A172 (cell line): Measurements from ENCODE around the gene PIPOX. TPM values are rescaled to one million over a fixed set of nuclear protein-coding genes. Genes with fewer than 3 reads are reported as not detected.

Experiments used
- DNase-seq: peaks from one replicate; pipeline ENCODE4 v3.0.0-alpha.2; 2015; ENCODE audit warnings: low spot score
- total RNA-seq: library from RNA; depleted of rRNA; stranded (reverse); fragments of >200 nt; shearing (Covaris generic); gene quantifications from 2 replicates; pipeline ENCODE4 v1.2.3, GENCODE V29; 2014; rRNA removed

Gene PIPOX
- total RNA-seq, 1 experiment from 2014 or later, result 1.7 TPM

- no peak for DNase-seq
Observed at GRCh38 chr17:29099527-29099926, 56.6 kb downstream of the PIPOX start.

GRCh38 chr17:29100296-29100695 is 57.4 kb downstream of the PIPOX start:
- DNase-seq, result no peak

DNA sequence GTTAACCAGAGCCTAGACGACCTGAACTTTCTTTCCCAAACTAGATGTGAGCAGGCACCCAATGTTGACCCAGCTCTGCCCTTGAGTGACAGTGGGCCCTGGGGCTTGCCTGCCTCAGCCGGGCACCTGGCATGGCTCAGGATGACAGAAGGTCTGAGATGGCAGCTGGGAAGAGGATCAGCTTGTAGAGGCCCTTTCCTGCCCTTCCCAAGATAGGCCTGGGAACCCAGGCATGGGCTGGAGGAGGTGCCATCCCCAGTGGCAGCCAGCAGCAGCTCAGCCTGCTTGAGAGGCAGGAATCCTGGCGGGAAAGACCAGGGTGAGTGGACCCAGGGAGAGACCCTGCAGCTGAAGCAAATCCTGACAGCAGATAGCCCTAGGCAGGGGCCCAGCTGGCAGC is 59.1 kb downstream of the PIPOX start:
- DNase-seq, result peak; percentile 28

DNA sequence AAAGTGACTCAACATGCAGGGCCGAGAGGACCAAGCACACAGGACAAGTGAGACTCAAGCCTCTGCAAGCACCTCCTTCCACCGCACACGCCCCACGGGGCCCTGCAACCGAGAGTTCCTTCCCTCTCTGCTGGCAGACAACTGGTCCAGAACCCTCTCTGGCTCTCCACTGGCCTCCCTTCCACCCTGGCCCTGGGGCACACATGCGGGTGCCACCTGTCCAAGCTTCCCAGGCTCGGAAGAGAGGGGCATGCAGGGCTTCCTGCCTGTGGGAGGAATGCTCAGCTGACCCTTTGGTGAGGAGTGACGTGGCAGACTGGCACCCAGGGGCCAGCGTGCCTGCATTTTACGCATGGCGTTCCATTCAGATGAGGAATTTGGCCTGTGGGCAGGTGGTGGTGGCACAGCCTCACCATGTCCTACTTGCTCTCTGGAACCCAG is 59.8 kb downstream of the PIPOX start:
- DNase-seq, result peak; percentile 98

- peak; percentile 50 for DNase-seq
Observed at GRCh38 chr17:29103341-29103740, 60.4 kb downstream of the PIPOX start.

Other genes with a start within 250 kb of the PIPOX start
- 9.2 and 10.2 TPM in 2 replicates for gene FAM222B, start 200.4 kb upstream of the PIPOX start, total RNA-seq
- gene ERAL1, start 188.1 kb upstream of the PIPOX start, total RNA-seq, result 45.1 and 66.6 TPM in 2 replicates
- gene FLOT2, start 145.4 kb upstream of the PIPOX start, total RNA-seq, result 43.9 and 45.5 TPM in 2 replicates
- gene DHRS13, start 140.1 kb upstream of the PIPOX start, total RNA-seq, result 12.7 and 13.9 TPM in 2 replicates
- 16.0 and 22.3 TPM in 2 replicates for gene PHF12, start 91.6 kb upstream of the PIPOX start, total RNA-seq
- gene SEZ6, start 37.1 kb upstream of the PIPOX start, total RNA-seq, result 0.07 and 0.52 TPM in 2 replicates
- gene MYO18A, start 137.3 kb downstream of the PIPOX start, total RNA-seq, result 35.8 and 43.9 TPM in 2 replicates
- gene CRYBA1, start 203.7 kb downstream of the PIPOX start, total RNA-seq, result not detected in 2 replicates